Osteocyte (in vitro differentiated cells): ENCODE measurements around the gene ZNRF3. TPM values are rescaled to one million over a fixed set of nuclear protein-coding genes. Genes with fewer than 3 reads are reported as not detected.

Experiments used
- DNase-seq: peaks from one replicate; pipeline ENCODE4 v3.0.0; 2021; ENCODE audit warnings: mixed read lengths; ENCODE audit not compliant: unreplicated experiment; ENCODE audit errors: extremely low spot score
- H3K27ac Mint-ChIP-seq: one replicate; pipeline ENCODE4 v1.8.0; 2021; ENCODE audit warnings: mild to moderate bottlenecking, mixed read lengths; ENCODE audit not compliant: unreplicated experiment
- H3K27me3 Mint-ChIP-seq: one replicate; pipeline ENCODE4 v1.8.0; 2021; ENCODE audit warnings: mixed read lengths; ENCODE audit not compliant: unreplicated experiment
- H3K36me3 Mint-ChIP-seq: one replicate; pipeline ENCODE4 v1.8.0; 2021; ENCODE audit warnings: mixed read lengths; ENCODE audit not compliant: unreplicated experiment
- H3K4me1 Mint-ChIP-seq: one replicate; pipeline ENCODE4 v1.8.0; 2021; ENCODE audit warnings: mixed read lengths; ENCODE audit not compliant: unreplicated experiment
- H3K4me3 Mint-ChIP-seq: one replicate; pipeline ENCODE4 v1.8.0; 2021; ENCODE audit warnings: mild to moderate bottlenecking, moderate library complexity, mixed read lengths; ENCODE audit not compliant: unreplicated experiment
- H3K9me3 Mint-ChIP-seq: one replicate; pipeline ENCODE4 v1.8.0; 2021; ENCODE audit warnings: mixed read lengths; ENCODE audit not compliant: unreplicated experiment
- CTCF ChIP-seq: fragments of 200-600 bp; sonication (generic); IDR thresholded peaks from 2 replicates; pipeline ENCODE4 v1.5.0; 2021; ENCODE audit warnings: antibody characterized with exemption, mild to moderate bottlenecking, moderate library complexity
- total RNA-seq: library from RNA; stranded (reverse); gene quantifications from 2 replicates; pipeline ENCODE4 v1.2.1, GENCODE V29; 2021

ZNRF3 gene
- total RNA-seq, 1 donor from 2014 or later: 6.4 TPM

- DNase-seq: no peak
- TF ChIP-seq CTCF: peak; percentile 96
- no peaks in the 10 kb centered on the region for H3K9me3 Mint-ChIP-seq
- no peak overlapping the region for H3K4me3 Mint-ChIP-seq
- H3K27ac Mint-ChIP-seq: no peak overlapping the region
- no peaks in the 10 kb centered on the region for H3K36me3 Mint-ChIP-seq
- no peaks in the 10 kb centered on the region for H3K27me3 Mint-ChIP-seq
- peaks cover 26% of the 10 kb centered on the region for H3K4me1 Mint-ChIP-seq
Measured at GRCh38 chr22:29040385-29041275, 157.3 kb downstream of the ZNRF3 start.

GRCh38 chr22:29041408-29041807, 158.0 kb downstream of the ZNRF3 start:
- no peak for TF ChIP-seq CTCF
- DNase-seq: no peak
- Mint-ChIP-seq H3K36me3 (no peaks in the 10 kb centered on the region), H3K4me3 (no peak overlapping the region), H3K27ac (no peak overlapping the region), H3K9me3 (no peaks in the 10 kb centered on the region), H3K4me1 (peaks cover 23% of the 10 kb centered on the region), H3K27me3 (no peaks in the 10 kb centered on the region)

- Mint-ChIP-seq H3K9me3 (no peaks in the 10 kb centered on the region), H3K4me1 (peaks cover 13% of the 10 kb centered on the region), H3K4me3 (no peak overlapping the region), H3K27ac (no peak overlapping the region), H3K36me3 (peaks cover 10% of the 10 kb centered on the region), H3K27me3 (no peaks in the 10 kb centered on the region)
- TF ChIP-seq CTCF: no peak
- DNase-seq: no peak
Measured at GRCh38 chr22:29043906-29044575, 160.7 kb downstream of the ZNRF3 start.

GRCh38 chr22:29044657-29045176, 161.3 kb downstream of the ZNRF3 start:
- H3K4me1 Mint-ChIP-seq: peaks cover 13% of the 10 kb centered on the region
- no peaks in the 10 kb centered on the region for H3K9me3 Mint-ChIP-seq
- no peak for TF ChIP-seq CTCF
- H3K27ac Mint-ChIP-seq: no peak overlapping the region
- H3K36me3 Mint-ChIP-seq: peaks cover 12% of the 10 kb centered on the region
- no peak for DNase-seq
- H3K4me3 Mint-ChIP-seq: no peak overlapping the region
- H3K27me3 Mint-ChIP-seq: no peaks in the 10 kb centered on the region
